Measurements from ENCODE around the gene RTN4RL1. TPM values are rescaled to one million over a fixed set of nuclear protein-coding genes. Genes with fewer than 3 reads are reported as not detected.

RTN4RL1 gene
- total and polyA plus RNA-seq, 2 of the 4 experiments (the other 2 are of a cell fraction), result under 0.01 to 0.03 TPM

- ATAC-seq (ENCODE audit: low read depth) (0 out of 2 replicates have a peak, but pooled peaks have one; percentile 1), DNase-seq (peak; percentile 76)
- H3K79me1 ChIP-seq (ENCODE audit: low read depth in 1 of 2, low read length in 2 of 2), result peaks cover 13 to 58% of the 10 kb centered on the region in 2 experiments
- peak overlapping the region in 1 of 2 experiments; percentile 43; a peak in 2 of 4 replicates for H4K8ac ChIP-seq (ENCODE audit: low read depth in 2 of 2, low read length in 2 of 2)
- no peaks in the 10 kb centered on the region for H3K27me3 ChIP-seq (ENCODE audit: control insufficient read depth, insufficient read depth, low read length)
- CTCF ChIA-PET, result interaction anchor here (0.6 to 6.3 kb wide), 8 partner anchors 9 to 224 kb away, joined by 3 to 57 read pairs (median 4); no protein-coding TSS in a partner anchor
- H3K9ac ChIP-seq (ENCODE audit: low read depth, low read length), result 0 out of 2 replicates have a peak overlapping the region, but pooled peaks have one; percentile 40
- H3K9me1 ChIP-seq (ENCODE audit: insufficient read depth, low read length), result 0 out of 2 replicates have a peak, but pooled peaks cover 7% of the 10 kb centered on the region
- H3K4me1 ChIP-seq (ENCODE audit: control insufficient read depth, insufficient read depth, low read length), result peaks cover 51% of the 10 kb centered on the region
- peak overlapping the region; percentile 6; the same call in 1 of the 2 replicates for H3K14ac ChIP-seq (replicated peaks; ENCODE audit: low read depth, low read length)
- dilution Hi-C loops (cut with HindIII; ENCODE audit: low sequenced_read_pairs, unreplicated experiment) (no loop called here), in situ Hi-C loops (cut with MboI; ENCODE audit: low sequenced_read_pairs) (no loop called here), intact Hi-C loops (cut with micrococcal nuclease) (no loop called here)
- peak overlapping the region; percentile 98 for H3K27ac ChIP-seq (ENCODE audit: insufficient read depth, low read length)
- H2AK5ac ChIP-seq (ENCODE audit: low read depth, low read length), result no peak overlapping the region
- H4K5ac ChIP-seq (ENCODE audit: low read depth, low read length), result no peak overlapping the region
- no peak overlapping the region for H2BK15ac ChIP-seq (ENCODE audit: low read depth, low read length)
- no peak overlapping the region; the same call in 1 of the 2 replicates for H3K4me3 ChIP-seq (ENCODE audit: insufficient read depth, low read depth, low read length)
- POLR2A ChIA-PET (ENCODE audit: unreplicated experiment), result interaction anchor here (0.9 kb wide), 1 partner anchor 186 kb away, joined by 3 read pairs; no protein-coding TSS in a partner anchor
- H3K23ac ChIP-seq (ENCODE audit: low read depth, low read length), result no peak overlapping the region
- H3K4ac ChIP-seq (ENCODE audit: low read depth, low read length), result peak overlapping the region; percentile 16
- peak overlapping the region; percentile 71 for H4K91ac ChIP-seq (ENCODE audit: insufficient read depth, low read depth, low read length)
- H4K20me1 ChIP-seq (ENCODE audit: insufficient read depth, low read length), result peaks cover 25% of the 10 kb centered on the region
- peak overlapping the region; percentile 46 for H2BK120ac ChIP-seq (ENCODE audit: low read depth, low read length)
- peak overlapping the region; percentile 61 for H2AFZ ChIP-seq (replicated peaks; ENCODE audit: low read length, poor library complexity)
- 25% methylated on average over 23 of the region's 78 CpGs; no CpG with 5 or more reads in 1 of the 2 experiments for WGBS, 2 experiments (ENCODE audit: extremely low coverage in 2 of 2, insufficient read length in 1 of 2)
- H3K9me3 ChIP-seq (ENCODE audit: control insufficient read depth, insufficient read depth, low read length), result no peaks in the 10 kb centered on the region
- peaks cover 48% of the 10 kb centered on the region for H3K36me3 ChIP-seq (ENCODE audit: control insufficient read depth, insufficient read depth, low read length)
- H3K18ac ChIP-seq (ENCODE audit: low read depth, low read length), result no peak overlapping the region
- BruUV-seq (replicated peaks), result no TSS peak
- H3K56ac ChIP-seq (ENCODE audit: extremely low read depth, insufficient read depth, low read length), result no peak overlapping the region
- H2BK20ac ChIP-seq (ENCODE audit: low read depth, low read length), result no peak overlapping the region
- no peak overlapping the region; the same call in 1 of the 2 replicates for H3K4me2 ChIP-seq (ENCODE audit: low read depth, low read length)
- H2AK9ac ChIP-seq (replicated peaks; ENCODE audit: low read depth, low read length, poor library complexity), result peak overlapping the region; percentile 90
- H2BK5ac ChIP-seq (ENCODE audit: low read depth, low read length, poor library complexity, severe bottlenecking), result peak overlapping the region; percentile 95
- TF ChIP-seq ELK1 (IDR thresholded peaks at IDR 0.05; ENCODE audit: borderline replicate concordance, low read depth, low read length) (no peak), BHLHE40 (IDR thresholded peaks at IDR 0.05; ENCODE audit: low read depth, low read length) (no peak), POLR2A (IDR thresholded peaks at IDR 0.05; ENCODE audit: low read depth, low read length) (0 out of 2 replicates have a peak, but pooled peaks have one; percentile 7), RCOR1 (IDR thresholded peaks at IDR 0.05; ENCODE audit: insufficient replicate concordance, low read length) (no peak), RAD21 (IDR thresholded peaks at IDR 0.05; ENCODE audit: low read length) (peak; percentile 75), MXI1 (IDR thresholded peaks at IDR 0.05; ENCODE audit: borderline replicate concordance, low read depth, low read length) (no peak), CHD1 (IDR thresholded peaks at IDR 0.05; ENCODE audit: low read depth, low read length) (no peak), MAFK (IDR thresholded peaks at IDR 0.05; ENCODE audit: low read depth, low read length) (no peak), CEBPB (IDR thresholded peaks at IDR 0.05; ENCODE audit: low read depth, low read length) (no peak), RFX5 (IDR thresholded peaks at IDR 0.05; ENCODE audit: low read depth, low read length) (no peak), NFE2L2 (IDR thresholded peaks at IDR 0.05; ENCODE audit: low read depth, low read length) (no peak), FOS (IDR thresholded peaks at IDR 0.05; ENCODE audit: low read depth, low read length) (no peak), USF2 (IDR thresholded peaks at IDR 0.05; ENCODE audit: low read depth, low read length) (no peak)
Measured at GRCh38 chr17:2058586-2059546, 33.7 kb upstream of the RTN4RL1 start.
